ENCODE data around the gene ACKR1. TPM values are rescaled to one million over a fixed set of nuclear protein-coding genes. Genes with fewer than 3 reads are reported as not detected.

The ACKR1 gene
- total RNA-seq, 2 experiments from 2014 or later = not detected

DNA sequence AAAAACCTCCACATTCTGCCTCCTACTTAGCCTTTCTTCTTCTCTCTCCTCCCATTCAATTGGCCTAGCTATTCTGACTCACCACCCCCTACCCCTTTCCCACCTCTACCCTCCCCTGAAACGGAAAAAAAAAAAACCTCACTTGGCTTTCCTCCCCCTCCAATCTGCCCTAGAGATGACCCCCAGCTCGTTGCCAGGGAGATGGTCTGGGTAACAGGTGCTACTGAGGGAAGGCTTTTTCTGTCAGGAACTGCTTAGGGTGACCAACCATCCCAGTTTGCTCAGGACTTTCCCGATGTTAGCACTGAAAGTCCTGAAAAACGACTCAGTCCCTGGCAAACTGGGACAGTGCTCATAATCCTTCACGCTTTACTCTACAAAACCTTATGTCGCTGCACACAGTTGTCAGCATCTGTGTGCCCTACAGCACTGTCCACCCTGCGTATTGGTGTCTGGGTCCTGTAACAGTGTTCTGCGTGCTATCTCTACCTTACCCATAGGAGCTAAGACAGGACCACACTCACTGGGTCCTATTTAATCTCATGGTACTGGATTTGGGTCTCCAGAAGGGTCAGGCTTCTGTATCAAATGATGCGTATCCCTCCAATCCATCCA lies 41.0 kb upstream of the ACKR1 start:
- DNase-seq = no peak
- Mint-ChIP-seq H3K27ac (no peak overlapping the region), H3K4me3 (no peak overlapping the region), H3K36me3 (ENCODE audit: low read depth) (no peaks in the 10 kb centered on the region), H3K9me3 (no peaks in the 10 kb centered on the region), H3K4me1 (ENCODE audit: low read depth) (peaks cover 4% of the 10 kb centered on the region), H3K27me3 (peaks cover 34% of the 10 kb centered on the region)
- ATAC-seq = no peak
- TF ChIP-seq, protein P1, sequence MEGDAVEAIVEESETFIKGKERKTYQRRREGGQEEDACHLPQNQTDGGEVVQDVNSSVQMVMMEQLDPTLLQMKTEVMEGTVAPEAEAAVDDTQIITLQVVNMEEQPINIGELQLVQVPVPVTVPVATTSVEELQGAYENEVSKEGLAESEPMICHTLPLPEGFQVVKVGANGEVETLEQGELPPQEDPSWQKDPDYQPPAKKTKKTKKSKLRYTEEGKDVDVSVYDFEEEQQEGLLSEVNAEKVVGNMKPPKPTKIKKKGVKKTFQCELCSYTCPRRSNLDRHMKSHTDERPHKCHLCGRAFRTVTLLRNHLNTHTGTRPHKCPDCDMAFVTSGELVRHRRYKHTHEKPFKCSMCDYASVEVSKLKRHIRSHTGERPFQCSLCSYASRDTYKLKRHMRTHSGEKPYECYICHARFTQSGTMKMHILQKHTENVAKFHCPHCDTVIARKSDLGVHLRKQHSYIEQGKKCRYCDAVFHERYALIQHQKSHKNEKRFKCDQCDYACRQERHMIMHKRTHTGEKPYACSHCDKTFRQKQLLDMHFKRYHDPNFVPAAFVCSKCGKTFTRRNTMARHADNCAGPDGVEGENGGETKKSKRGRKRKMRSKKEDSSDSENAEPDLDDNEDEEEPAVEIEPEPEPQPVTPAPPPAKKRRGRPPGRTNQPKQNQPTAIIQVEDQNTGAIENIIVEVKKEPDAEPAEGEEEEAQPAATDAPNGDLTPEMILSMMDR (IDR thresholded peaks at IDR 0.05) = no peak
- CTCF ChIA-PET = interaction anchor here (1.0 to 4.7 kb wide), 3 partner anchors 31 to 47 kb away, joined by 3 to 122 read pairs (median 34); no protein-coding TSS in a partner anchor
- intact Hi-C loops (cut with micrococcal nuclease) = loop anchor here (5.0 kb wide), 2 partner anchors 34 to 49 kb away; no protein-coding TSS in a partner anchor
- POLR2A ChIA-PET = no interaction called here

DNA sequence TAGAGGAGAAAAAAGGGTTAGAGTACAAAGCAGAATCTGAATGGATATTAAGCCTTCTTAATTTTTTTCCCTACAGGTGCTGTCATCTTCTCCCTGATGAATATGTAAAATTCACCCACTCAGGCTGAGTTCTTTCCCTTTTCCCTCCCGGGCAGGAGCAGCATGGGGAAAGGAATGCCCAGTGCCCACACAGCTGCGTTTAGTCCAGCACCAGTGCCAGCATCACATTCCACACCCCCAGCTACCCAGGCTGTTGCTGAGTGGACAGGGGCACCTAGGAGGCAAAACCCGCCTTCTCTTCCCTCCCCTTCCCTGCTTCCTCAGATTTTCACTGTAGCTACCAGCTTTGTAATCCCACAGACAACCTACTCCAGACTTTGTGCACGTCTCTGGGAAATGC lies 36.6 kb upstream of the ACKR1 start:
- DNase-seq = no peak
- intact Hi-C loops (cut with micrococcal nuclease) = no loop called here
- Mint-ChIP-seq H3K4me3 (no peak overlapping the region), H3K9me3 (no peaks in the 10 kb centered on the region), H3K36me3 (ENCODE audit: low read depth) (no peaks in the 10 kb centered on the region), H3K27ac (no peak overlapping the region), H3K4me1 (ENCODE audit: low read depth) (peaks cover 3% of the 10 kb centered on the region), H3K27me3 (peaks cover 42% of the 10 kb centered on the region)
- ATAC-seq = no peak
- TF ChIP-seq, protein P1 (IDR thresholded peaks at IDR 0.05) = no peak
- ChIA-PET POLR2A (no interaction called here), CTCF (no interaction called here)

DNA sequence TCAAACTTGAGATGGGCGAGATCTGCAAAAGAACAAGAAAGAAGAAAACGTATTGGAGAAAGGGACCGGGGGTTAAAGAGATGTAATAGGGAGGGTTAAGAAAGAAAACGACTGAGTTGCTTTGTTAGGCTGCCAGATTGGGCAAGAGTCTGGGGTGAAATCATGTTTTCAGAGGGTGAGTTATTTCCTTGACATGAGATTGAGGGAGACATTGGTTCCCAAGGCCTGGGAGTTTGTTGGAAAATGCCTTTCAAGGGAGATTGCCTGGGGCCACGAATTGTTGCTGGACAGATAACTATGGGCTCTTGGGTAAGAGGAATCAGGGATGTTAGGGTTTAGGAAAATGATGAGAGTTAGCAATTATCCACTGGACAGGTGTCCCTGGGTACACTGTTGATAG lies 34.0 kb upstream of the ACKR1 start:
- CTCF ChIA-PET = interaction anchor here (1.2 to 1.5 kb wide), 2 partner anchors 27 to 43 kb away, joined by 3 read pairs; no protein-coding TSS in a partner anchor
- DNase-seq (no peak), ATAC-seq (no peak)
- TF ChIP-seq, protein P1 (IDR thresholded peaks at IDR 0.05) = no peak
- POLR2A ChIA-PET = no interaction called here
- no peaks in the 10 kb centered on the region for H3K9me3 Mint-ChIP-seq
- H3K4me3 Mint-ChIP-seq = no peak overlapping the region
- H3K27ac Mint-ChIP-seq = no peak overlapping the region
- intact Hi-C loops (cut with micrococcal nuclease) = no loop called here
- peaks cover 3% of the 10 kb centered on the region for H3K4me1 Mint-ChIP-seq (ENCODE audit: low read depth)
- H3K36me3 Mint-ChIP-seq (ENCODE audit: low read depth) = no peaks in the 10 kb centered on the region
- H3K27me3 Mint-ChIP-seq = peaks cover 55% of the 10 kb centered on the region

DNA sequence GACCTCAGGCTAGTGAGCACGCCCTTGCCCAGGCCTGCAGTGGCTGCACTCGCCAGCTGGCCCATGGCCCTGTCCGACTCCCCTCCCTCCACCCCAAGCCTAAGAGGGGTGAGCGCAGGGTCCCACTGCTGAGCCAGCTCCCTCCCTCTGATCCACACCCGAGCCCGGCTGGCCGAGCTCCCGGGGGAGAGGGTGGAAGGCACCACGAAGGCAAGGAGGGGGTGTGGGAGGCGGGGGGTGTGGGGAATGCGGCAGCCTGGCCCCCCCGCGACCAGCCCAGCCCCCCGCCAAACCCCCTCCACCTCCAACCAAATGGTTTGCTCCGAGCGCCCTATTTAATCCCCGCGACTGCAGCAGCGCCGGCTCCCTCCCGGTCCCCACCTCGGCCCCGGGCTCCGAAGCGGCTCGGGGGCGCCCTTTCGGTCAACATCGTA lies 33.4 kb upstream of the ACKR1 start, which contains the start of gene CADM3:
Gene CADM3, plus strand, starts transcription at position 362 of the 434 bp plus-strand sequence. CDS start 151 bp downstream, outside the sequence.
- intact Hi-C loops (cut with micrococcal nuclease) = no loop called here
- Mint-ChIP-seq H3K9me3 (no peaks in the 10 kb centered on the region), H3K27me3 (peaks cover 56% of the 10 kb centered on the region), H3K36me3 (ENCODE audit: low read depth) (no peaks in the 10 kb centered on the region), H3K27ac (no peak within 1 kb of the TSS), H3K4me1 (ENCODE audit: low read depth) (peaks cover 3% of the 10 kb centered on the region), H3K4me3 (no peak within 1 kb of the TSS)
- ATAC-seq (no peak), DNase-seq (no peak)
- TF ChIP-seq, protein P1 (IDR thresholded peaks at IDR 0.05) = no peak
- POLR2A ChIA-PET = no interaction called here
- CTCF ChIA-PET = interaction anchor here (1.5 kb wide), 1 partner anchor 27 kb away, joined by 3 read pairs; no protein-coding TSS in a partner anchor

DNA sequence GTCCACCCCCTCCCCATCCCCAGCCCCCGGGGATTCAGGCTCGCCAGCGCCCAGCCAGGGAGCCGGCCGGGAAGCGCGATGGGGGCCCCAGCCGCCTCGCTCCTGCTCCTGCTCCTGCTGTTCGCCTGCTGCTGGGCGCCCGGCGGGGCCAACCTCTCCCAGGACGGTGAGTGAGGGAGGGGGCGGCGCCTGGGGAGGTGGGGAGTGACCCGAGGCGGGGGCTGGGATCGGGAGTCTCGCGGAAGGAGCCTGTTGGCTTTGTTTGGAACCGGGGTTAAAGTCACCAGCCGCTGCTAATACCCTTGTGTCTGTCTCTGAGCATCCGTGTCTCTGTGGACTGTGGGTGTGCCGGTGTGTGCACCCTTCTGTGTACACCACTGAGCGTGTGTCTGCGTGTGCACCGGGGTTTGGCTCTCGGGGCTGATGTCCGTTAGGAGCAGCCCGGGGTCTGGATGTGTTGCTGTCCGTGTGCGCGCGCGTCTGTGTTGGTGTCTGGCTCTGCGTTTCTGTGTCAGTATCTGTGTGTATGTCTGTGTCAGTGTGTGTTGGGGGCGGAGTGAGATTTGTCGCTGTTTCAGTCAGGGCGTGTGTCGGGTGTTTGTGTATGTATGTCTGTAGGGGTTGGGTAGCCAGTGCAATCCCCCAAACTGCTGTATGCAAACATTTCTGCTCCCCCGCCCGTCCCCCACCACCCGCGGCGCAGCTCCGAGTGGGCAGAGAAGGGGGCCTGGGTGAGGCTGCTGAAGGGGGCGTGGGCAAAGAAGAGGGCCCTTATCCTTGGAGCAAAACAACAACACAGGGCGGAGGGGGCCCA lies 32.8 kb upstream of the ACKR1 start:
- no peaks in the 10 kb centered on the region for H3K9me3 Mint-ChIP-seq
- TF ChIP-seq, protein P1 (IDR thresholded peaks at IDR 0.05) = no peak
- DNase-seq (no peak), ATAC-seq (no peak)
- peaks cover 3% of the 10 kb centered on the region for H3K4me1 Mint-ChIP-seq (ENCODE audit: low read depth)
- intact Hi-C loops (cut with micrococcal nuclease) = no loop called here
- H3K4me3 Mint-ChIP-seq = no peak overlapping the region
- ChIA-PET POLR2A (no interaction called here), CTCF (no interaction called here)
- no peak overlapping the region for H3K27ac Mint-ChIP-seq
- H3K36me3 Mint-ChIP-seq (ENCODE audit: low read depth) = no peaks in the 10 kb centered on the region
- peaks cover 54% of the 10 kb centered on the region for H3K27me3 Mint-ChIP-seq

Data from activated CD8-positive, alpha-beta T cell treated with anti-CD3 and anti-CD28 coated beads for 36 hours (primary cell).